ENCODE data around the gene PLA2G4F.

DNA sequence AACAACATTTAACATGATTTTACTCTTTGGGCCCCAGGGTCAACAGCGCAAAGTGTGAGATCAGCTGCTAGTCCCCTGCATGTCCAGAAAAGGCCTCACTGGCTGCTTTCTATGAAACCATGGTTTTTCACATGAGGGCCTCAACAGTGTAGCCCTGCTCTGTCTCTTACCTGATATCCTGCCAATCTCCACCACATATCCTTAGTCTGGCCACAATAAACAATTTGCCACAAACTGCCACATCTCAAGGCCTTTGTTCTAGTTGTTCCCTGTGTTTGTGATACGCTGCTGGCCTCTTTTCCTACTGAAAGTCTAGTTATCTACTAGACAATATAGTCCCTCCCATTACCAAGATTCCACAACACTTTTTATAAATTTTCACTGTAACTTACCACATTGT is 33.9 kb upstream of the PLA2G4F start:
- TF ChIP-seq, protein P1, sequence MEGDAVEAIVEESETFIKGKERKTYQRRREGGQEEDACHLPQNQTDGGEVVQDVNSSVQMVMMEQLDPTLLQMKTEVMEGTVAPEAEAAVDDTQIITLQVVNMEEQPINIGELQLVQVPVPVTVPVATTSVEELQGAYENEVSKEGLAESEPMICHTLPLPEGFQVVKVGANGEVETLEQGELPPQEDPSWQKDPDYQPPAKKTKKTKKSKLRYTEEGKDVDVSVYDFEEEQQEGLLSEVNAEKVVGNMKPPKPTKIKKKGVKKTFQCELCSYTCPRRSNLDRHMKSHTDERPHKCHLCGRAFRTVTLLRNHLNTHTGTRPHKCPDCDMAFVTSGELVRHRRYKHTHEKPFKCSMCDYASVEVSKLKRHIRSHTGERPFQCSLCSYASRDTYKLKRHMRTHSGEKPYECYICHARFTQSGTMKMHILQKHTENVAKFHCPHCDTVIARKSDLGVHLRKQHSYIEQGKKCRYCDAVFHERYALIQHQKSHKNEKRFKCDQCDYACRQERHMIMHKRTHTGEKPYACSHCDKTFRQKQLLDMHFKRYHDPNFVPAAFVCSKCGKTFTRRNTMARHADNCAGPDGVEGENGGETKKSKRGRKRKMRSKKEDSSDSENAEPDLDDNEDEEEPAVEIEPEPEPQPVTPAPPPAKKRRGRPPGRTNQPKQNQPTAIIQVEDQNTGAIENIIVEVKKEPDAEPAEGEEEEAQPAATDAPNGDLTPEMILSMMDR (IDR thresholded peaks at IDR 0.05; ENCODE audit: borderline replicate concordance, extremely low read depth, low read length, poor library complexity, severe bottlenecking) = no peak
- TF ChIP-seq EZH2 (IDR thresholded peaks at IDR 0.05; ENCODE audit: borderline replicate concordance, low read depth, low read length, severe bottlenecking) = no peak

Data from DND-41 (cell line).